ENCODE measurements around the gene RET. TPM values are rescaled to one million over a fixed set of nuclear protein-coding genes. Genes with fewer than 3 reads are reported as not detected.

Gene RET
- total RNA-seq, 4 donors from 2014 or later, result 1.4 to 3.9 (median 1.8) TPM

DNA sequence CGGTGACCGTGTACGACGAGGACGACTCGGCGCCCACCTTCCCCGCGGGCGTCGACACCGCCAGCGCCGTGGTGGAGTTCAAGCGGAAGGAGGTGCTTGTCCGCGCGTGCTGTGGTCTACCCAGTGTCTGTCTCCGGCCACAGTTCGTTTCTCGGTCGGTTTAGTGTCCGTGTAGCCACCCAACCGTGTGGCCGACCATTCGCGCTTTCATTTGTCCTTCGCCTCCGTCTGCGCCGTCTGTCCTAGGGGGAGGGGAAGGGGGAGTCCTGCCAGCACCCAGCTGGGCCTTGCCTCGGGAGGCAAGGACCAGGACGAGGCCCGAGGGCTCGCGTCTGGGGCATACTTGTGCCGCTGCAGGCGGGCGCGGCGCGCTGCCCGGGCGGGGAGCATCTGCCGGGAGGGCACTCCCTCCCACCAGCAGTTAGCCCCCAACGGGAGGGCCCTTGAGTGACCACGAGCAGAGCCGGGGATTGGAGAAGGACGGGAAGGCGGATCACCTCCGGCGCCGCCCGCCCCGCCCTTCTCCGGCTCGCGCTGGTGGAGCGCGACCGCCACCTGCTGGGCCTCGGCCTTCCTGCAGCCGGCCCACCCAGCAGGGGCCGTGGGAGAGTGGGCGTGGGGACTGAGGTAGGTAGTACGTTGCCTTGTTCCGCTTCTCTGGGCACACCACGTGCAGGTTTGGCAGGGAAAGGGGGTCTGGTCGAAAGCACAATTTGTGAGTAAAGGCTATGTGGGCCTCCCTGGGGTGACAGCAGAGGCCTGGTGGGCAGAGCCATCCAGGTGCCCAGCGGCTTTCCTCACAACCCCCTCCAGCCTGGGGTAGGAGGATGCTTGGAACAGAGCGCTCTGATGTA lies 28.5 kb downstream of the RET start:
- no peaks in the 10 kb centered on the region for H3K9me3 ChIP-seq
- H3K4me3 ChIP-seq, result peak overlapping the region; percentile 44 to 64
- H3K27ac ChIP-seq, result peak overlapping the region in 2 of 4 donors; percentile 35 to 47
- TF ChIP-seq CTCF (IDR thresholded peaks at IDR 0.05) (peak in 3 of 4 experiments; percentile 98 to 100 (median 99)), EP300 (IDR thresholded peaks at IDR 0.05) (no peak), POLR2AphosphoS5 (IDR thresholded peaks at IDR 0.05) (no peak), POLR2A (IDR thresholded peaks at IDR 0.05) (no peak)
- peak; percentile 88 for ATAC-seq
- peaks cover 45% of the 10 kb centered on the region for H3K27me3 ChIP-seq
- H3K36me3 ChIP-seq, result no peaks in the 10 kb centered on the region
- H3K4me1 ChIP-seq, result peaks cover 0 to 21% (median 6%) of the 10 kb centered on the region in 3 donors
- no CpG with 5 or more reads among the region's 71 CpGs for WGBS, 2 donors (ENCODE audit: low coverage in 1 of 2)

GRCh38 chr10:43105956-43106229 lies 29.0 kb downstream of the RET start:
- Histone ChIP-seq H3K9me3 (no peaks in the 10 kb centered on the region), H3K27ac (no peak overlapping the region), H3K4me3 (no peak overlapping the region), H3K36me3 (no peaks in the 10 kb centered on the region), H3K27me3 (peaks cover 39% of the 10 kb centered on the region), H3K4me1 (peaks cover 0 to 21% (median 6%) of the 10 kb centered on the region in 3 donors)
- ATAC-seq, result no peak
- 40% methylated on average over 1 of the region's 7 CpGs; no CpG with 5 or more reads in 1 of the 2 donors for WGBS, 2 donors (ENCODE audit: low coverage in 1 of 2)
- no peak for TF ChIP-seq POLR2AphosphoS5 (IDR thresholded peaks at IDR 0.05)

- Histone ChIP-seq H3K36me3 (no peaks in the 10 kb centered on the region), H3K27ac (no peak overlapping the region), H3K4me1 (peaks cover 0 to 21% (median 6%) of the 10 kb centered on the region in 3 donors), H3K9me3 (no peaks in the 10 kb centered on the region), H3K27me3 (peaks cover 33% of the 10 kb centered on the region), H3K4me3 (no peak overlapping the region)
- no peak for ATAC-seq
- 75% methylated on average over 5 of the region's 28 CpGs; no CpG with 5 or more reads in 1 of the 2 donors for WGBS, 2 donors (ENCODE audit: low coverage in 1 of 2)
- TF ChIP-seq POLR2AphosphoS5 (IDR thresholded peaks at IDR 0.05) (no peak), POLR2A (IDR thresholded peaks at IDR 0.05) (no peak), EP300 (IDR thresholded peaks at IDR 0.05) (no peak), CTCF (IDR thresholded peaks at IDR 0.05) (no peak)
Observed at GRCh38 chr10:43106256-43107091, 29.6 kb downstream of the RET start.

DNA sequence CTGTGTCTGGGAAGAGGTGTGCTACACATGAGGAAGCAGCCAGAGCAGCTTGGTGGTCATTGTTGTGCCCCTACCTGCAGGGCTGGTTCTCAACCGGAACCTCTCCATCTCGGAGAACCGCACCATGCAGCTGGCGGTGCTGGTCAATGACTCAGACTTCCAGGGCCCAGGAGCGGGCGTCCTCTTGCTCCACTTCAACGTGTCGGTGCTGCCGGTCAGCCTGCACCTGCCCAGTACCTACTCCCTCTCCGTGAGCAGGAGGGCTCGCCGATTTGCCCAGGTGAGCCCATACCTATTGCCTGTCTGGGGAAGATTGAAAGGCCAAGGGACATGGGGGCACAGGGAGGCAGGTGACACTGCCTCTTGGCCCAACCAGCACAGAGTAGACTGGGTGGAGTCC lies 32.1 kb downstream of the RET start:
- H3K36me3 ChIP-seq, result no peaks in the 10 kb centered on the region
- H3K9me3 ChIP-seq, result no peaks in the 10 kb centered on the region
- peaks cover 11% of the 10 kb centered on the region for H3K27me3 ChIP-seq
- ATAC-seq, result no peak
- H3K4me1 ChIP-seq, result peaks cover 0 to 21% (median 6%) of the 10 kb centered on the region in 3 donors
- H3K27ac ChIP-seq, result no peak overlapping the region
- WGBS, 2 donors (ENCODE audit: low coverage in 1 of 2), result no CpG with 5 or more reads among the region's 12 CpGs
- no peak for TF ChIP-seq POLR2AphosphoS5 (IDR thresholded peaks at IDR 0.05)
- no peak for TF ChIP-seq EP300 (IDR thresholded peaks at IDR 0.05)
- TF ChIP-seq CTCF (IDR thresholded peaks at IDR 0.05), result no peak
- TF ChIP-seq POLR2A (IDR thresholded peaks at IDR 0.05), result no peak
- H3K4me3 ChIP-seq, result no peak overlapping the region

- no peak for ATAC-seq
- Histone ChIP-seq H3K36me3 (no peaks in the 10 kb centered on the region), H3K27ac (no peak overlapping the region), H3K27me3 (peaks cover 4% of the 10 kb centered on the region), H3K9me3 (no peaks in the 10 kb centered on the region), H3K4me3 (no peak overlapping the region), H3K4me1 (peaks cover 0 to 16% (median 4%) of the 10 kb centered on the region in 3 donors)
- no peak for TF ChIP-seq POLR2AphosphoS5 (IDR thresholded peaks at IDR 0.05)
- no peak for TF ChIP-seq EP300 (IDR thresholded peaks at IDR 0.05)
- no peak for TF ChIP-seq CTCF (IDR thresholded peaks at IDR 0.05)
- TF ChIP-seq POLR2A (IDR thresholded peaks at IDR 0.05), result no peak
- 79 to 87% methylated on average over 9 to 11 of the region's 20 CpGs for WGBS, 2 donors (ENCODE audit: low coverage in 1 of 2)
Observed at GRCh38 chr10:43109671-43110249, 32.9 kb downstream of the RET start.
